Choroid plexus epithelial cell (primary cell): ENCODE results near the gene TIGD3.

Source experiments
- DNase-seq: peaks from one replicate; pipeline ENCODE4 v3.0.0-alpha.2; 2010; ENCODE audit warnings: low read depth
- H3K4me3 ChIP-seq: 2 replicates; pipeline ENCODE4 v1.5.1; 2011; ENCODE audit warnings: low read depth, mild to moderate bottlenecking, control low read depth, low read length, moderate library complexity
- TF ChIP-seq, protein P1 (sequence below): conservative IDR thresholded peaks from 2 replicates; pipeline ENCODE4 v1.5.1; 2011; ENCODE audit warnings: low read depth, mild to moderate bottlenecking, control low read depth, inconsistent platforms, low read length, moderate library complexity

TIGD3 gene

GRCh38 chr11:65355776-65356393 is 1.3 kb downstream of the TIGD3 start:
- TF ChIP-seq, protein P1, sequence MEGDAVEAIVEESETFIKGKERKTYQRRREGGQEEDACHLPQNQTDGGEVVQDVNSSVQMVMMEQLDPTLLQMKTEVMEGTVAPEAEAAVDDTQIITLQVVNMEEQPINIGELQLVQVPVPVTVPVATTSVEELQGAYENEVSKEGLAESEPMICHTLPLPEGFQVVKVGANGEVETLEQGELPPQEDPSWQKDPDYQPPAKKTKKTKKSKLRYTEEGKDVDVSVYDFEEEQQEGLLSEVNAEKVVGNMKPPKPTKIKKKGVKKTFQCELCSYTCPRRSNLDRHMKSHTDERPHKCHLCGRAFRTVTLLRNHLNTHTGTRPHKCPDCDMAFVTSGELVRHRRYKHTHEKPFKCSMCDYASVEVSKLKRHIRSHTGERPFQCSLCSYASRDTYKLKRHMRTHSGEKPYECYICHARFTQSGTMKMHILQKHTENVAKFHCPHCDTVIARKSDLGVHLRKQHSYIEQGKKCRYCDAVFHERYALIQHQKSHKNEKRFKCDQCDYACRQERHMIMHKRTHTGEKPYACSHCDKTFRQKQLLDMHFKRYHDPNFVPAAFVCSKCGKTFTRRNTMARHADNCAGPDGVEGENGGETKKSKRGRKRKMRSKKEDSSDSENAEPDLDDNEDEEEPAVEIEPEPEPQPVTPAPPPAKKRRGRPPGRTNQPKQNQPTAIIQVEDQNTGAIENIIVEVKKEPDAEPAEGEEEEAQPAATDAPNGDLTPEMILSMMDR, result no peak
- peak overlapping the region; percentile 37 for H3K4me3 ChIP-seq
- peak; percentile 57 for DNase-seq

DNA sequence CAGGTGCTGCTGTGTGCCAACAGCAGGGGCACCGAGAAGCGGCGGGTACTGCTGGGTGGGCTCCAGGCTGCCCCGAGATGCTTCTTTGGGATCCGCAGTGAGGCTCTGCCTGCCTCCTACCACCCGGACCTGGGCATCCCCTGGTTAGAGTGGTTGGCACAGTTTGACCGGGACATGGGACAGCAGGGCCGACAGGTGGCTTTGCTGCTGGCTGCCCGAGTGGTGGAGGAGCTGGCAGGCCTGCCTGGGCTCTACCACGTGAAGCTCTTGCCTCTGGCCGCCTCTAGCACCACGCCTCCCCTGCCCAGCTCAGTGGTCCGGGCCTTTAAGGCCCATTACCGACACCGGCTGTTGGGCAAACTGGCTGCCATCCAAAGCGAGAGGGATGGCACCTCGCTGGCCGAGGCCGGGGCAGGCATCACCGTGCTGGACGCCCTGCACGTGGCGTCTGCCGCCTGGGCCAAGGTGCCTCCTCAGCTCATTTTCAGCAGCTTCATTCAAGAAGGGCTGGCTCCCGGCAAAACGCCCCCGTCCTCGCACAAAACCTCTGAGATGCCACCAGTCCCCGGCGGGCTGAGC is 1.9 kb downstream of the TIGD3 start:
- H3K4me3 ChIP-seq, result no peak overlapping the region
- TF ChIP-seq, protein P1, result no peak

GRCh38 chr11:65357856-65358356 is 3.4 kb downstream of the TIGD3 start:
- TF ChIP-seq, protein P1, result no peak
- no peak overlapping the region for H3K4me3 ChIP-seq
- DNase-seq, result no peak

More for the DNA sequence above, 1.9 kb downstream of the TIGD3 start:
- DNase-seq, result no peak

DNA sequence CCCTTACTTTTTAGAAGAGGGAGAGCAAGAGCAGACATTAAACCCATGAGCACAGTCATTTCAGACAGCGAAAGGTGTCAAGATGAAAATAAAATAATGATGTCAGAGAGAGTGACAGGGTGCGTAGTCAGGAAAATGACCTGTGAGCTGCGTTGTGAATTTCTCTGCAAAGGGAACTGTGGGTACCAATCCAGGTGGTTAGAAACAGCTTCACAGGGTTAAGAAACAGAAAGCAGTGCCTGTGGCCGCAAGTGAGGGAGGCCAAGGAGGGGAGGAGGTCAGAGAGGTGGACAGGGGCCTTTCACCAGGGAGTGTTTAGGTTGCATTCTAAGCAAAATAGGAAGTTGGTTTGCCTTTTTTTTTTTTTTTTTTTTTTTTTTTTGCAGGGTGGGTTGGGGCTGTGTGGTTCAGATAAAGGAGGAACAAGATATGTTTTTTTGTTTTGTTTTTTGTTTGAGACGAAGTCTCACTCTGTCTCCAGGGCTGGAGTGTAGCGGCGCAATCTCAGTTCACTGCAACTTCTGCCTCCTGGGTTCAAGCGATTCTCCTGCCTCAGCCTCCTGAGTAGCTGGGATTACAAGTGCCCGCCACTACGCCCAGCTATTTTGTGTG is 7.9 kb downstream of the TIGD3 start:
- DNase-seq, result no peak
- TF ChIP-seq, protein P1, result no peak
- H3K4me3 ChIP-seq, result no peak overlapping the region

- TF ChIP-seq, protein P1, result no peak
- no peak overlapping the region for H3K4me3 ChIP-seq
- no peak for DNase-seq
Observed at GRCh38 chr11:65362966-65363365, 8.4 kb downstream of the TIGD3 start.

DNA sequence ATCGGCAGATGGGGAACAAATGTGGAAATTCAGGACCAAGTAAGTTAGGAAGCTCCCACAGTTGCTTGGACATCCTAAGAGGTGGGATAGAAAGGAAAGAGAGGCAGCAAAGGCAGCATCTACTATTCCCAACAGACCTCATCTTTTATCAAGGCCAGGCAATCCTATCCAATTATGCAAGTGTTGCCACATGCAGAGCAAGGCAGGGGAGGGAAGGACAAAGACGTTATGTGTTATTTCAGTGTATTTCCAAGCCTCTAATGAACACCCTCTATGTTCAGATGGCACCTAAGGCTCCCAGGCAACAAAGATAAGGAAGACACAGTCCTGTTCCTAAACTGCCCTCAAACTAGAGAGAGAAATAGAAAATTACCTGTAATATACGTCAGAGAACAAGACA is 9.2 kb downstream of the TIGD3 start:
- no peak overlapping the region for H3K4me3 ChIP-seq
- TF ChIP-seq, protein P1, result no peak
- peak; percentile 42 for DNase-seq
